GM18868 (cell line): Measurements from ENCODE around the gene AKNA.

Experiments
- ATAC-seq: cut with Tn5 transposase; IDR thresholded peaks from one replicate; pipeline ENCODE4 v1.9.1; 2021; ENCODE audit warnings: mild to moderate bottlenecking, moderate library complexity; ENCODE audit not compliant: unreplicated experiment

The AKNA gene

GRCh38 chr9:114387680-114388356, at the start of gene AKNA:
Gene AKNA (minus strand): TSS chr9:114387982. CDS start chr9:114381333, 6,649 bp downstream.
- ATAC-seq, result peak; percentile 17

- no peak for ATAC-seq
Observed at GRCh38 chr9:114437401-114437893, 49.7 kb upstream of the AKNA start.

GRCh38 chr9:114434878-114435311, 47.1 kb upstream of the AKNA start:
- ATAC-seq, result no peak

- no peak for ATAC-seq
Observed at GRCh38 chr9:114433720-114434255, 46.0 kb upstream of the AKNA start.

GRCh38 chr9:114433086-114433485, 45.3 kb upstream of the AKNA start:
- ATAC-seq, result no peak

- ATAC-seq, result no peak
Observed at GRCh38 chr9:114432323-114433067, 44.7 kb upstream of the AKNA start.

GRCh38 chr9:114431770-114432169, 44.0 kb upstream of the AKNA start:
- ATAC-seq, result no peak

GRCh38 chr9:114431003-114431402, 43.2 kb upstream of the AKNA start:
- no peak for ATAC-seq

- ATAC-seq, result no peak
Observed at GRCh38 chr9:114430457-114430856, 42.7 kb upstream of the AKNA start.

GRCh38 chr9:114429488-114429887, 41.7 kb upstream of the AKNA start:
- ATAC-seq, result no peak

- ATAC-seq, result no peak
Observed at GRCh38 chr9:114428466-114428865, 40.7 kb upstream of the AKNA start.

GRCh38 chr9:114427644-114428043, 39.9 kb upstream of the AKNA start:
- no peak for ATAC-seq

- no peak for ATAC-seq
Observed at GRCh38 chr9:114426046-114426948, 38.5 kb upstream of the AKNA start.

GRCh38 chr9:114425126-114425525, 37.3 kb upstream of the AKNA start:
- no peak for ATAC-seq

- ATAC-seq, result no peak
Observed at GRCh38 chr9:114424126-114424525, 36.3 kb upstream of the AKNA start.

GRCh38 chr9:114423181-114423580, 35.4 kb upstream of the AKNA start:
- ATAC-seq, result no peak

- ATAC-seq, result no peak
Observed at GRCh38 chr9:114421147-114421546, 33.4 kb upstream of the AKNA start.

- ATAC-seq, result no peak
Observed at GRCh38 chr9:114419796-114420195, 32.0 kb upstream of the AKNA start.

- no peak for ATAC-seq
Observed at GRCh38 chr9:114418053-114418452, 30.3 kb upstream of the AKNA start.

- ATAC-seq, result no peak
Observed at GRCh38 chr9:114417511-114417910, 29.7 kb upstream of the AKNA start.

GRCh38 chr9:114416906-114417305, 29.1 kb upstream of the AKNA start:
- ATAC-seq, result no peak
